Fibroblast of mammary gland (primary cell): ENCODE measurements around the gene PFKP.

Experiments
- DNase-seq: peaks from one replicate; pipeline ENCODE4 v3.0.0-alpha.2; 2010; ENCODE audit warnings: low read depth
- H3K4me3 ChIP-seq: 2 replicates; pipeline ENCODE4 v1.5.1; 2011; ENCODE audit warnings: low read depth, mild to moderate bottlenecking, low read length, moderate library complexity; ENCODE audit not compliant: control insufficient read depth
- TF ChIP-seq, protein P1 (sequence below): conservative IDR thresholded peaks from 2 replicates; pipeline ENCODE4 v1.5.1; 2011; ENCODE audit warnings: low read depth, low read length, inconsistent platforms; ENCODE audit not compliant: control insufficient read depth, insufficient read depth

PFKP gene

DNA sequence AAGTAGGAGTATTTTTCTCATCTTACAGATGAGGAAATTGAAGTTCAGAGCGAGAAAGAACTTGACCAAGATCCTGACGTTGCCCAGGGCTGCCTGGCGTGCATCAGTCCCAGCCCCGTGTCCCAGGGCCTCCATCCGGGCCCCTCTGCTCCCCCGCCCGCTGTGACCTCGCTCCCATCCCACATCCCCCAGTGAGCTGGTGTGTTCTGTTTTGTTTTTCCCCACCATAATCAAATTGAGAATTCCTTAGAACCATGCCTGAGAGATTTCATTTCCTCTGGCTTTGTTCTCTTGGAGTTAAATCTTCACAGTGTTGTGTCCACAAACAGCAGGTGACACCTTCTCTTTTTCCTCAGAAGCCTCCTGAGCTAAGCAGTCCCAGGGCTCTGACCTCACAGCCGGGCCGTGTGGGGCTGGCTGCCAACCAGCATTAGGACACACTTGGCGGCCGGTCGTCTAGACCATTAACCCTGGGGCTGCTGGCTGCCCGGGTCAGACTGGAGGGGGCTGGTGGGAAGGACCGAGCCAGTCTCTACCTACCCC is 44.3 kb downstream of the PFKP start:
- TF ChIP-seq, protein P1, sequence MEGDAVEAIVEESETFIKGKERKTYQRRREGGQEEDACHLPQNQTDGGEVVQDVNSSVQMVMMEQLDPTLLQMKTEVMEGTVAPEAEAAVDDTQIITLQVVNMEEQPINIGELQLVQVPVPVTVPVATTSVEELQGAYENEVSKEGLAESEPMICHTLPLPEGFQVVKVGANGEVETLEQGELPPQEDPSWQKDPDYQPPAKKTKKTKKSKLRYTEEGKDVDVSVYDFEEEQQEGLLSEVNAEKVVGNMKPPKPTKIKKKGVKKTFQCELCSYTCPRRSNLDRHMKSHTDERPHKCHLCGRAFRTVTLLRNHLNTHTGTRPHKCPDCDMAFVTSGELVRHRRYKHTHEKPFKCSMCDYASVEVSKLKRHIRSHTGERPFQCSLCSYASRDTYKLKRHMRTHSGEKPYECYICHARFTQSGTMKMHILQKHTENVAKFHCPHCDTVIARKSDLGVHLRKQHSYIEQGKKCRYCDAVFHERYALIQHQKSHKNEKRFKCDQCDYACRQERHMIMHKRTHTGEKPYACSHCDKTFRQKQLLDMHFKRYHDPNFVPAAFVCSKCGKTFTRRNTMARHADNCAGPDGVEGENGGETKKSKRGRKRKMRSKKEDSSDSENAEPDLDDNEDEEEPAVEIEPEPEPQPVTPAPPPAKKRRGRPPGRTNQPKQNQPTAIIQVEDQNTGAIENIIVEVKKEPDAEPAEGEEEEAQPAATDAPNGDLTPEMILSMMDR = no peak
- DNase-seq = peak; percentile 50
- no peak overlapping the region for H3K4me3 ChIP-seq

DNA sequence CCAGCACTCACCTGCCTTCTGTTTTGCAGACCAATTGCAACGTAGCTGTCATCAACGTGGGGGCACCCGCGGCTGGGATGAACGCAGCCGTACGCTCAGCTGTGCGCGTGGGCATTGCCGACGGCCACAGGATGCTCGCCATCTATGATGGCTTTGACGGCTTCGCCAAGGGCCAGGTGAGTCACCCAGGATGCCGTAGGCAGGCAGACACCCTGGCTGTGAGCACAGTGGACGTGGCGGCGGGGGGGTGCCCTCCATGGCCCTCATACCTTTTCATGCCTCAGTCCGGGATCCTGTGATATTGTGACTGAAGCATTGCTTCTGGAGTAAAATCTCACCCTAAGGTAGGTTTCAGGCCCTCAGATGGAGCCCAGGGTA is 46.0 kb downstream of the PFKP start:
- no peak for DNase-seq
- TF ChIP-seq, protein P1 = no peak
- H3K4me3 ChIP-seq = no peak overlapping the region

DNA sequence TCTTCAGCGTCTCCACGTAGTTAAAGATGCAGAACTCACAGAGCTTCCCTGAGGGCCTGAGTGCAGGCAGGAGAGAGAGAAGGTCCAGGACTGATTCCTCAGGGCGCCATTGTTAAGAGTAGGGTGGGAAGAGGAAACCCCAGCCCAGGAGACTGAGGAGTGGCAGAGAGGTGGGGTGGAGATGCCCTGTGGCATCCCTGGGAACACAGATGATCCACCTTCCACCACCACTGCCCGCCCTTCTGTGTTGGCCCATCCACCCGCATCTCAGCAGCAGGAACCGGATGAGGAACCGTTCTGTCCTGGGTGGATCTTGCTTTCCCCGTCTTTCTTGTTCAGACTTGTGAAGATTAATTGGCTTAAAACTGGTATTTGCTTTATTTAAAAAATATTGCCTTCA is 48.3 kb downstream of the PFKP start:
- no peak for DNase-seq
- TF ChIP-seq, protein P1 = no peak
- H3K4me3 ChIP-seq = no peak overlapping the region

DNA sequence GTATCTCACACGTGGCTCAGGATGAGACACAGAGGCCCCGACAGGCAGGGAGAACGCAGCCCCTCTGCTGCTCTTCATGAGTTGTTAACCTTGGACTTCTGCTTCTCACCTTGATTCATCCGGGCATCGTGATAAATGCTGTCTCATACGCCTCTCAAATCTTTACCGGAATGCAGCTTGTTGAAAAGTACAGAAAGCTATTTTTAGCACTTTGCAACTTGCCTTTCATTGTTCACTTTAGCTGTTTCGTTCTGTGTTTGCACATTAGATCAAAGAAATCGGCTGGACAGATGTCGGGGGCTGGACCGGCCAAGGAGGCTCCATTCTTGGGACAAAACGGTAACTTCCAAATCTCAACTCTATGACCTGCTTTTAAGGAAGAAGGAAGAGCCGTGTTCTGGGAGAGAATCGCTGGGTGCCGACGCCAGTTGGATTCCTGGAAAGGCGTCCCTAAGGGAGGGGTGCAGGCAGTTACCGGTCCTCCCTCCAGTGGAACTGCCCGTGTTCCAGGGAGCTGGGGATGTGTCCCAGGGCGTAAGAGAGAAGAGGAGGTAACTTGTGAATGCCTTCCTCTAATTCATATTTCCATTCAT is 49.3 kb downstream of the PFKP start:
- DNase-seq = no peak
- TF ChIP-seq, protein P1 = no peak
- no peak overlapping the region for H3K4me3 ChIP-seq

DNA sequence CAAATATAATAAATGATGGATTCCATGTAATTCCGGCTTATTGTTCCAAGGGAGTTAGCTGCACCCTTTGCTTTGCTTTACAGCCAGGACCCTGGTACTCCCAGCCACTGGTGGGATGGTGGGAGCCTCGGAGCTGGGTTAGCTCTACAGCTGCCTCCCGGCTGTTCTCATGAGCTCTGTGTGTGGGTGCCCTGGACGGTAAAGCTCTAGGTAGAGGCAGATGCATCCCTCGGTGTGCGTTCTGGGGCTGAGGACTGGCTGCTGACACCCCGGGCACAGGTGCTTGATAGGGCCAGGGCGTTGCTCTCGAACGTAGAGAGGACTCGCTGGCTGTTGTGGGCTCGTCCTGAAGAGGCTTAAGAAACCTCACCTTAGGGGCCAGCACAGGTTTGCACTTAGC is 50.1 kb downstream of the PFKP start:
- TF ChIP-seq, protein P1 = no peak
- no peak for DNase-seq
- no peak overlapping the region for H3K4me3 ChIP-seq

DNA sequence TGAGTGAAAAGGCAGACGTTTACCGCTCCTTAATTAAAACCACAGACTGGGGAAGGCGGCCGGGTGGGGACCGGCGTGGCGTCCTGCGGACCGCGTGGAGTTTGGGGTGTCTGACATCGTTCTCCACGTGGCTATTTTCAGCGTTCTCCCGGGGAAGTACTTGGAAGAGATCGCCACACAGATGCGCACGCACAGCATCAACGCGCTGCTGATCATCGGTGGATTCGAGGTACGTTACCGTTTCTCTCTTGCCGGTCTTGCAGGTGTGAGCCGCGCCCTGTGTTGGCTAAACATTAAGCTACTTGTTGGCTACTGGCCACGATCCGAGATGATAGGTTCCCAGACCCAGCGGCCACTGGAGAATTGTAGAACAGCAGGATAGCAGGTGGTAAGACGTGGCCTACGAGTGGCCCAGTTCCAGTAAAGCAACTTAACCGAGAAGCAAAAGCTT is 51.3 kb downstream of the PFKP start:
- H3K4me3 ChIP-seq = no peak overlapping the region
- TF ChIP-seq, protein P1 = no peak
- no peak for DNase-seq

DNA sequence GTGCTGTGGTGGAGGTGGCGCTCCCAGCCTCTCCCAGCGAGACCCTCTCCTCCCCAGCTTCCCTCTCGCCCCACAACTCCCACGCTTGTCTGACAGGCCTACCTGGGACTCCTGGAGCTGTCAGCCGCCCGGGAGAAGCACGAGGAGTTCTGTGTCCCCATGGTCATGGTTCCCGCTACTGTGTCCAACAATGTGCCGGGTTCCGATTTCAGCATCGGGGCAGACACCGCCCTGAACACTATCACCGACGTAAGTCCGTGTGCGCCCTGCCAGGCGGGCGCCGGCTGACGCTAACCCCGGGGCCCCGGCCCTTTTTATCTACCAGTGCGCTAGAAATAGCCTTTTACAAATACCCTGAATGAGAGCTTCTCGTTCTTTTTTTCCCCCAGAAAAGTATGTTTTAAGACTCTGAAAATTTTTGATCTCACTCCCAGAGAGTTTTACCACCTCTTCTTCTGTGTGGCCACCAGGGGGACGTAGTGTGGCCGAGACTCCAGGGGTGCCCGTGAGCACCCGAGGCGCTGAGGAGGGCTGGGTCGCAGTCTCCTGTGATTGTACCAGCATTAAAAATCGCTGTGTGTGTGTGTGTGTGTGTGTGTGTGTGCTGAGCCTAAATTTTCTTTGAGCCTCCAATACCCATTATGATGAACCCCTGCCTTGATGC is 52.6 kb downstream of the PFKP start:
- TF ChIP-seq, protein P1 = peak; percentile 50
- DNase-seq = peak; percentile 55
- no peak overlapping the region for H3K4me3 ChIP-seq
